ENCODE results near the gene KCNJ9.
"Not testable (repeated sequence)": the region's sequence is repeated elsewhere in the genome, so short reads cannot be mapped to it uniquely, and the experiment has no call there.

KCNJ9 gene

DNA sequence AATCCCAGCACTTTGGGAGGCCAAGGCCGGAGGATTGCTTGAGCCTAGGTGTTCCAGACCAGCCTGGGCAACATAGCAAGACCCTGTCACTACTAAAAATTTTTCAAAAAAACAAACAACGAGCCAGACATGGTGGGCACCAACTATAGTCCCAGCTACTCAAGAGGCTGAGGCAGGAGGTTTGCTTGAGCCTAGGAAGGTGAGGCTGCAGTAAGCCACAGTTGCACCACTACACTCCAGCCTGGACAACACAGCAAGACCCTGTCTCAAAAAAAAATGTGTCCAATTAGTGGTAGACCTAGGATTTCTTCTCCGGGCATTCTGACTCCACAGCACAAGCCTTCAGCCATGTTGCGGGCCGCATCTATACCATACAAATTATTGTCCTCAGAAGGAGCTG lies 23.8 kb downstream of the KCNJ9 start:
- no peak for DNase-seq

- DNase-seq = no peak
These were observed 26.2 kb downstream of the KCNJ9 start for GRCh38 chr1:160107512-160107911.

GRCh38 chr1:160108888-160109662 lies 27.7 kb downstream of the KCNJ9 start:
- DNase-seq = no peak

DNA sequence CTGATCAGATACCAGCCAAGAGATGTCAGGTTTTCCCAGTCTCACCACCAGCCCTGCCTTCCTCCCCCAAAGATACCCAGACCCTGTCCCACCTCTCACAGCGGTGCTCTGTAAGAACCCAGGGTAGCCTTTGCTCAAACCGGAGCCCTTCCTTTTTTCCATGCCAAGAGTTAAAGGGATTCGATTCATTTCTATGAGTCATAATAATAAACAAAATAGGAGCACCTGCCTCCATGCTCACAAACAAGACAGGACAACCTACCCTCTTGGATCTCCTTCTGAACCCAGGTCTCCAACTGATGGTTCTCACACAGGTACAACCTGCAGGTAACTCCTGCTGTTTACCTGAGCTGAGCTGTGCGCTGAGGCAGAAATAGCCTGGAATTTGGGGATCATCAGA lies 28.3 kb downstream of the KCNJ9 start:
- no peak for DNase-seq

GRCh38 chr1:160111462-160111861 lies 30.1 kb downstream of the KCNJ9 start:
- not testable (repeated sequence) for DNase-seq

DNA sequence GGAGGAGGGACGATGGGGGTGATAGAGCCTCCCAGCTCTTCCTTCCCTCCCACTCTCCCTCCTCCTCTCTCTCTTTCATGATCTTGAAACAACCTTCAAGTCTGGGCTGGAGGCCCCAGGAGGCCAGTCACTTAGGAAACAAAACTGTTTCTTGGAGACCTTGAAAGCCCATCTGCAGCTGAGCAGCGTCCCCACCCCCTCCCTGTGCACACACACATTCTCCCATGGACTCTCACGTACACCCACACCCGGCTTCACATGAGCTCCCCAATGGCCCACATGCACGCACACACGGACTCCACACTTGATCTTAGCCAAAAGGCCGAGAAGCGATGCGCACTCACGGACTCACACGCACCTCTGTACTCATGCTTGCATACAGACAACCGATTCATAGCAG lies 31.0 kb downstream of the KCNJ9 start:
- no peak for DNase-seq

DNA sequence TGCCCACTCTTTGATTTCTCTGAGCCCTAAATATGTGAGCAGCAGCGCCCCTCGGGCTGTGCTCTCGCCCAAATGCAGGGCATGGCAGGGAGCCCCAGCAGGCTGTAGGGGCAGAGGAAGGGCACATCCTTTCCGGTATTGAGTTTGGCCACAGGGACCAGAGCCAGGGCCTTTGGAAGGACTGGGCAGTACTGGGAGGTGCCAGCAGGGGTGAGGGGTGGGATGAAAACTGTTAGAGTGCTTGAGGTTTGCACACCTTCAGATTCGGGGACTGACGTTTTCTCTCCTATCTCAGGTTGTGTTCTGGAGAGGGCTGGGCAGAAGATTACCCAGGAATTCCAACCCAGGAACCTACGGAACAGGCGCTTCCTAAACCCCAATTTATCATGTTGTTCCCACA lies 32.1 kb downstream of the KCNJ9 start:
- DNase-seq = no peak

GRCh38 chr1:160114085-160114484 lies 32.7 kb downstream of the KCNJ9 start:
- DNase-seq = no peak

DNA sequence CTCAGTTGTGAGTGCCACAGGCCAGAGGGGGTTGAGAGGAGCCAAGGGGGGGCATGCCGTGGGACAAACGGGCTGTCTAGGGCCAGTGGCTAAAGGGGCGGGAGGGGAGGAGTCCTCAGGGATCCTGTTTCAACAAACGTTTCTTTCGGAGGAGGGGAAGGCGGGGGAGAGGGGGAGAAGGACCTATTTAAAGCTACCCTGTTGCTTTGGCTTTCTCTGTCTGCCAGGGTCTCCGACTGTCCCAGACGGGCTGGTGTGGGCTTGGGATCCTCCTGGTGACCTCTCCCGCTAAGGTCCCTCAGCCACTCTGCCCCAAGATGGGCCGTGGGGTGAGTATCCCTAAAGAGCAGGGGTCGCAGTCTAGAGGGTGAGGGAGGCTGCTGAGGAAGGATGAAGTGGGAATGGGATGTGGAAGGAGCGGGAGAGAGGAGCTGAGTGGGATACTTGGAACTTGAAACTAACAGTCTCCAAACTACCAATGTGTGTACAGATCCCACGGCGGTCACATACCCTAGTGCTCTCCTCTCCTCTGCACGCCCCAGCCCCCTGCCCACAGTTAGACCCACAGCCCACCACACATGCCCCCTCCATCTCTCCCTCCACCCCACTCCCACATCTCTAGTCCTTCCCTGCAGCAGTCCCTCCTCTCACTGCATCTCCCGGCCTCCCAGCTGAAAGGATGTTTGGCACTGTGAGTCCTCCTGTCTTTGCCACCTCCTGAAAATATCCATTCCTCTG lies 34.4 kb downstream of the KCNJ9 start, which contains the start of gene ATP1A2:
Gene ATP1A2 (plus strand): TSS at position 215 of the 738 bp plus-strand sequence. CDS start 103 bp downstream, at position 318.
- DNase-seq = no peak

DNA sequence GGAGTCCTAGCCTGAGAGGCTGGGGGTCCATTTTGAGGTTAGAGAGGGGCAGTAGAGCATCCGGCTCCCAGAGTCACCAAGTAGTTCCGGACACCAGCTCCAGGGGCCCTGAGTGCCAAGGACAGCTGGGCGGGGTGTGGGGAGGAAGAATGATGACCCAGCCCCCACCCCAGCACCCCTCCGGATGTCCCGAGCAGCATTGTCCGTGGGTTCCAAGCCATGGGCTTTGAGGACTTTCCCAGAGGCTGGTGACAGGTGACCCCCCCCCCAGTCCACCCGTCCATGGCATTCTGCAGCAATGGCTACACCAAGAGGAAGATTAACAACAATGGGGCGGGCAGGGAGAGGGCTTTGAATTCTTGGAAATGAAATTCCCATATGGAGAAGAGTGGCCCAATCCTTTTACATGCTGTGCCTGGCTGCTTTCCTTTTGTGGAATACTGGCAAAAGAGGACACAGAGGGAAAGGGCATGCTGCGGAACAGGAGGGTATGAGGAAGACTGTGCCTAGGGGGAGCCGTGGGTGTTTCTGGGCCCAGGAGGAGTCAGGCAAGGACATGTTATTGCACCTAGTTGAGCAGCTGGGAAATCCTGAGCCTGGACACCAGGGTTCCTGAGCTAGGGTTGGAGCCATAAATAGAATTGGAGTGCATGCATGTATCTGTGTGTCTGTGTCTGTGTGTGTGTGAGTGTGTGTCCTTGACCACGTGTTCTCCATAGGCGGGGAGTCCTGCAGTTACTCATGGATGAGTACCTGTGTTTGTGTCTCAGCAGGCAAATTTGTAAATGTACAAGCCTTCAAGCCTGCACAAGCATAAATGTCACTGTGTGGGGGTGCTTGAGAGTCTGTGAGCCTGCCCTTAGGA lies 35.2 kb downstream of the KCNJ9 start:
- DNase-seq = no peak

- DNase-seq = no peak
These were observed 36.0 kb downstream of the KCNJ9 start for GRCh38 chr1:160117300-160117699.

DNA sequence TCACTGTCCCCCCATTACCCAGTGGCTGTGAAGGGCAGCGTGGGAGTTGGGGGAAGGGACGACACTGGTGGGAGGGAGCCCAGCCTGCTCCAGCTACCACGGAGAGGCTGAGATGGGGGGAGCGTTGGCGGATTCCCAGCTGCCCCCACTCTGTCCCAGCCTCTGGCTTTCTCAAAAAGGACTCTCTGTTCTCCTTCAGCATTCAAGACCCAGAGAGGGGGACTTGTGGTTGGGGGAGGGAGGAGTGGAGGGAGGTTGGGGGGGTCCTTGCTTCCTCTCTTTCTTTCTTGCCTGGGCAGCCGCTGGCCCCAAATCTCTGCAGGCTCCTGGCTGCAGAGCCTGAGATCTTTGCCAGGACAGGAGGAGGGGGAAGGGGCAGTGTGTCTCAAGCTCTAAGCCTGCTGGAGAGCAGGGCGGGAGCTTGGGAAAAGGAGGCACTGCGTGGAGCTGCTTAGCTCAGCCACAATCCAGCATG lies 36.4 kb downstream of the KCNJ9 start:
- no peak for DNase-seq

- no peak for DNase-seq
These were observed 37.6 kb downstream of the KCNJ9 start for GRCh38 chr1:160118928-160119327.

DNA sequence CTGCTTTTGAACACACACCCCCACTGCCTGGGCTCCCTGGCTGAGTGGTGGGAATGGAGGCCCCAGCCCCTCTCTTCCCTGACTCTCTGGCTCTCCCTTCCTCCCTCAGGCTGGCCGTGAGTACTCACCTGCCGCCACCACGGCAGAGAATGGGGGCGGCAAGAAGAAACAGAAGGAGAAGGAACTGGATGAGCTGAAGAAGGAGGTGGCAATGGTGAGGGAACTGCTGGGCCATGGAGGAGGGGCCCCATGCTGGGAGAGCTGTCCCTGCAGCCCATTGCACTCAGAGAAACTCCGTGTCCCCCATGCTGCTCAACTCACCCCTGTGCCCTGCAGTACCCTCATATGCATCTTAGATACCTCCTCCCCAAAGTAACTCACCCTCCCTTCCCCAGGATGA lies 39.5 kb downstream of the KCNJ9 start:
- DNase-seq = no peak

GRCh38 chr1:160121388-160121787 lies 40.0 kb downstream of the KCNJ9 start:
- no peak for DNase-seq

GRCh38 chr1:160122978-160123495 lies 41.7 kb downstream of the KCNJ9 start:
- DNase-seq = no peak

GRCh38 chr1:160123726-160124125 lies 42.4 kb downstream of the KCNJ9 start:
- DNase-seq = no peak

DNA sequence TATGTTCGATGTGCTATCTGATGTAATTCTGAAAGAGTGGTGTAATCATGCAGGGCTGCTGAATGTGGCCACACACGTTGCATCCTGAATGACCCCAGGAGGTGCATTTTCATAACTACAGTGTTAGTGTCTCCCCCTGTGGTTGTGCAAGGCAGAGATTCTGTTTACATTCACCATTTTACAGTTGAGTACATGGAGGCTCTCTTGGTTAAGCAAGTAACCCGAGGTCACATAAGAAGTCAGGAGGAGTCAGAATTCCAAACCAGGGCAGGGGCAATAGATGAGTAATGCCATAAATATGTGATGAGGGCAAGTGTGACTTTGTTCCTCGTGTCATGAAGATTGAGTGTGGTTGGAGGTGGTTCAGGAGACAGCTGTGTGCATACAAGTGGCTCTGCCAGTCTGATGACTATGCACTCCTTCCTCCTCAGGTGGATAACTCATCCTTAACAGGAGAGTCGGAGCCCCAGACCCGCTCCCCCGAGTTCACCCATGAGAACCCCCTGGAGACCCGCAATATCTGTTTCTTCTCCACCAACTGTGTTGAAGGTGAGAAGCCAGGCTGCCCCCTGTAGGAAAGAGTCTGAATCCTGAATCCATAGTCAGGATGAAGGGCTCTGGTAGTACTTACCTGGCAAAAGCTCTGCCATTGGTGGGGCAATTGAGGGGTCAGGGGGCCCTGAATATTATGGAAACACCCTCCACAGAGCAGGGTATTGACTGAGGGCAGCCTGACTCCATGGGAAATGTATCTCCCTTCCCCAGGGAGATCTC lies 43.6 kb downstream of the KCNJ9 start:
- no peak for DNase-seq

- DNase-seq = no peak
These were observed 44.4 kb downstream of the KCNJ9 start for GRCh38 chr1:160125746-160126145.

DNA sequence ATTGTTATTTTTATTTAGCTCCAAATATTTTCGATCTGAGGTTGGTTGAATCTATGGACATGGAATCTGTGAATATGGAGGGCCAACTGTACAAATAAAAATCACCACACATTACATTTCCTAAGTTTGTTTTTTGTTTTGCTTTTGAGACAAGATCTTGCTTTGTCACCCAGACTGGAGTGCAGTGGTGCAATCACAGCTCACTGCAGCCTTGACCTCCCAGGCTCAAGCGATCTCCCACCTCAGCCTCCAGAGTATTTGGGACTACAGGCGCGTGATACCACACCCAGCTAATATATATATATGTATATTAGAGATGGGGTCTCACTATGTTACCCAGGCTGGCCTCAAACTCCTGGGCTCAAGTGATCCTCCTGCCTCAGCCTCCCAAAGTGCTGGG lies 45.0 kb downstream of the KCNJ9 start:
- not testable (repeated sequence) for DNase-seq

DNA sequence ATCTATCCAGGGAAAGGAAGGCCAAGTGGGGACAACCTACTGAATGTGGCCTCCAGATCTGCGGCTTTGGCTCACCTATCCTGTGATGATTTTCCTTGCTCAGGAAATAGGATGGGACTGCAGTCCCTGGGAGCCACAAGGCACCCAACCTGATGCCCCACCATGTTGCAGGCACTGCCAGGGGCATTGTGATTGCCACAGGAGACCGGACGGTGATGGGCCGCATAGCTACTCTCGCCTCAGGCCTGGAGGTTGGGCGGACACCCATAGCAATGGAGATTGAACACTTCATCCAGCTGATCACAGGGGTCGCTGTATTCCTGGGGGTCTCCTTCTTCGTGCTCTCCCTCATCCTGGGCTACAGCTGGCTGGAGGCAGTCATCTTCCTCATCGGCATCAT lies 46.0 kb downstream of the KCNJ9 start:
- DNase-seq = no peak

GRCh38 chr1:160127865-160128523 lies 46.7 kb downstream of the KCNJ9 start:
- no peak for DNase-seq
